NCI-H2196 treated with DMSO at 0.1 percent for 48 hours (cell line): ENCODE measurements around the gene SNX7.

Source experiments
- DNase-seq: peaks from one replicate; lab custom pipeline; 2025; ENCODE audit not compliant: unreplicated experiment; lab: John Stamatoyannopoulos, UW

SNX7 gene

GRCh38 chr1:98696077-98696476 is 34.6 kb downstream of the SNX7 start:
- DNase-seq = no peak

- no peak for DNase-seq
These were observed 36.3 kb downstream of the SNX7 start for GRCh38 chr1:98697781-98698180.

DNA sequence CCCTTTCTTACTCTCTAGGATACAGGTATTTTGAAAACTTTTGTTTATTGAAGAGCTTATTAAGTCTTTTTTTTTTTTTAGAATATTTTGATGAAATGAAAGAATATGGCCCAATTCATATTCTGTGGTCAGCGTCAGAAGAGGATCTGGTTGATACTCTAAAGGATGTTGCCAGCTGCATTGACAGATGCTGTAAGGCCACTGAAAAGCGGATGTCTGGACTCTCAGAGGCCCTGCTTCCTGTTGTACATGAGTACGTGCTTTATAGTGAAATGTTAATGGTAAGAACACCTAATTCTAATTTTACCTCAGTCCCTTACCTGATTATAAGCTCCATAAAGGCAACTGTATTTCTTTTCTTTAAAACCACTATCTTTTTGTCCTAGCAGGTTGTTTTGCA is 37.1 kb downstream of the SNX7 start:
- no peak for DNase-seq

DNA sequence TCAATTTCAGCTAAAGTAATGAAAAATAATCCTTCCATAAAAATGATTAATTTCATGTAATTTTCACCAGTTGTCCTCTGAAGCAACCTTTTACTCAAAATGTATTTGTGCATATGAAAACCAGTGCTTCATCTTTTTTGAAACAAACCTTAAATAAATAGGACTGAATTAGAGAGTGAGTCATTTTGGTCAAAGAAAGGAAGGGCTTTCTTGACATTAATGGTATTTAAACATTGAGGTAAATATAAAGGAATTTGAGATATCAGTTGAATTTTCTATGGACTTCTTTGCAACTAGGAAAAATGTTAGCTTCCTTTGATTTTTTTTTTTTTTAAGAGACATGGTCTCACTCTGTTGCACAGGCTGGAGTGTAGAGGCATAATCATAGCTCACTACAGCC is 38.7 kb downstream of the SNX7 start:
- DNase-seq = no peak

GRCh38 chr1:98702976-98703375 is 41.5 kb downstream of the SNX7 start:
- no peak for DNase-seq

DNA sequence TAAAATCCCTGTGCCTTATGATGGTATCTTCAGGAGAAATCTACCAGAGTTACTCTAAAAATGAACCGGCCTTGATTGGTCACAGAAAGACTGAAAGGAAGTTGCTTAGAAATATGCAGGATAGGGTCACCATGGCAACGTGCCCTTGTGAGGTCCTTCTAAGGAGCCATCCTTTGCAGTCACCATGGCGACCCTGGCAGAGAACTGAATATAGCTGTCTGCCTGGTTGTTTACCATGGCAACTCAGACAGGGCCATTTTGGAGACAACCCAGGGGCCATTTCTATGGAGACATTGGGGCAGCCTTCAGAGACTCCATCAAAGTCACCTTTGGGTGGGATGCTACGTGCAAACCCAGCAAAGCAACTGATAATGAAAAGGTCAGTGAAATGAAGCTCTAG is 43.0 kb downstream of the SNX7 start:
- no peak for DNase-seq

- DNase-seq = no peak
These were observed 43.5 kb downstream of the SNX7 start for GRCh38 chr1:98704971-98705370.

DNA sequence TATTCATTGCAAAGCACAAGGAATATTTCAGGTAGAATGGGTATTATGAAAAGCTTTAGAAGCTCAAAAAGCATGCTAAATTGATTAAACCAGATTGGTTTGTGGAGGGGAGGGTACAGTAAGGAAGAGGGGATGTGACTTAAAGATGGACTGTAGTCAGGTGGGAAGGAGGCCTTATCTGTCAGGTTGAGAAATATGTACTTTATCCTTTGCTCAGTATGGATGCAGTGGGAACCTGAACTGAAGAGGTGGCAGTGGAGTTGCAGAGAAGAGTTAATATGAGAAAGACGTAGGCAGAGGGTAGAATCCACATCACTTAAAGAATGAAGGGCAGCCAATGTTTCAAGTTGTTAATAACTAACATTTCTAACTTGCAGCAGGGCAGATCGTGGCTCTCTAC is 44.1 kb downstream of the SNX7 start:
- DNase-seq = no peak

DNA sequence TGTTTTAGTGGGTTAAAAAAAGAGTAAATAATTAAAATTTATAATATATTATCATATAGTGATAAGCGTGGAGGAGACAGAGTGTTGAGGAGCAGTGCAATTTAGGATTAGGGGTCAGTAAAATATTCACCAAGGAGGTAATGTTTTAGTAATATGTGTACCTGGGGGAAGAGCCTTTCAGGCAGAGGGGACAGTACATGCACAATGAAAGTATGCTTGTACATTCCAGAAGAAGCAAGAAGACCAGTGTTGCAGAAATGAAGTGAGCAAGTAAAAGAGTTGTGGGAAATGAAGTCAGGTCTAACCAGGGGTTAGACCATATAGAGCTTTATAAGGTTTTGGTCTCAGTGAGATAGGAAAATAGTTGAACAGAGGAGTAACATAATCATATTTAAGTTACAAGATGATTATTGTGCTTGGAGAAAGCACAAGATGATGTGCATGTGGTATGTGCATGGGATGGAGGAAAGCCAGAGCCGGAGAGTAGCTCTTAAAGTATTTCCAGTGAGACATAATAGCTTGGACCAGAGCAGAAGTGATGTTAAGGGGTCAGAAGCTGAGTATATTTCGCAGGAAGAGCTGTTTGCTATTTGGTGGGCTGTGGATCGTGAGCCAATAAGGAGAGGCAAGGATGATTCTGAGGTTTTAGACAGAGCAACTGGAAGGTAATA is 44.8 kb downstream of the SNX7 start:
- no peak for DNase-seq

- DNase-seq = no peak
These were observed 46.0 kb downstream of the SNX7 start for GRCh38 chr1:98707556-98707955.

DNA sequence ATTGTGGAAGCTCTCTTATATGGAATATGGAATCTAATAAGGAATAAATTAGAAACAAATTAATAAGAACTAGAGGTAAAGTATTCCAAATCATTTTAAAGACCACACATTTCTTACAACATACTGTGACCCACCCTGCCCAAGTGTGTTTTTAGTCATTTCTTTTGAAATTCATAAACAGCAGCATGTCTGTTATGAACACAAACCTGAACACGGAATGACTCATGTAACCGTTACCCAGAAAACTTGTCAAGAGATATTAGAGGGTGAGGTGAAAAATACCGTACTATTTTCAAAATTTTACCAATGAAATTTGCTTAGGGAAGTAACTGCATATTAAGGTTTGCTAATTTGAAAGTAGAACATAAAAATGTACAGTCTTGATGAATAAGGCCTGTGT is 48.4 kb downstream of the SNX7 start:
- DNase-seq = no peak

GRCh38 chr1:98723574-98723973 is 62.1 kb downstream of the SNX7 start:
- no peak for DNase-seq

GRCh38 chr1:98732985-98733781 is 71.7 kb downstream of the SNX7 start:
- DNase-seq = no peak

GRCh38 chr1:98733782-98734112 is 72.2 kb downstream of the SNX7 start:
- DNase-seq = no peak

GRCh38 chr1:98735756-98736155 is 74.2 kb downstream of the SNX7 start:
- no peak for DNase-seq

DNA sequence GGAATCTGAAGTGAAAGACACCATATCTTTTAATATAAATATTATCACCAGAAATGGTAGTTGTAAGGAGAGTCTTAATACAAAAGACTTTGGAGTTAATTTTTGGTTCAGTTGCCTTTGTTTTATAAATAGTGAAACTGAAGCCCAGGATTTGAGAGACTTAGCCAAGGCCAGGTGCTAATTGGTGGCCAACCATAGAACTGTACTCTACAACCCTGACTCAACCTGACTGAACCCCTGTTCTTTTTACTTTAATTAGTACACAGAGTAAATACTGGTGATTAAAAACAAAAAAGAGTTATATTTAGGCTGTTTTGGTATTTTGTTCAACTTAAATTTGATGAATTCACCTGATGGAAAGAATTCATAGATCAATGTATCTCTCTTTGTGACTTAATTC is 76.3 kb downstream of the SNX7 start:
- DNase-seq = no peak

DNA sequence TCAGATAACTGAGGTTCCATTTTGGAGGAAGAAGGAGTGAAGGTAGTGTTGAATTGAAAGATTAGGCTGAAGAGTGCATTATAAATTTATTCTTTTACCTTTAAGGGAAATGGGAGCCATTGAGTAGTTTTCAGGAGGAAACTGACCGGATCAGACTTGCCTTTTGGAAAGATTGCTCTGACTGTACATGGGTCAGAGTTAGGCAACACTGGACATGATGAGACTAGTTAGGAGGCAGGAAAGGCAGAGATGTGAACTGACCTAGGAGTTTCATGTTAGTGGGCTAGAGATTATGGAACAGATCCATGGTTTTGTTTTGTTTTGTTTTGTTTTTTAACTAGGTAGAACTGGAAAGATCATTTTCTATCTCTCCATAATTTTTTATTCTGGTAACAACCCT is 78.2 kb downstream of the SNX7 start:
- no peak for DNase-seq

- no peak for DNase-seq
These were observed 79.6 kb downstream of the SNX7 start for GRCh38 chr1:98741164-98741563.

- no peak for DNase-seq
These were observed 87.7 kb downstream of the SNX7 start for GRCh38 chr1:98749152-98749756.

DNA sequence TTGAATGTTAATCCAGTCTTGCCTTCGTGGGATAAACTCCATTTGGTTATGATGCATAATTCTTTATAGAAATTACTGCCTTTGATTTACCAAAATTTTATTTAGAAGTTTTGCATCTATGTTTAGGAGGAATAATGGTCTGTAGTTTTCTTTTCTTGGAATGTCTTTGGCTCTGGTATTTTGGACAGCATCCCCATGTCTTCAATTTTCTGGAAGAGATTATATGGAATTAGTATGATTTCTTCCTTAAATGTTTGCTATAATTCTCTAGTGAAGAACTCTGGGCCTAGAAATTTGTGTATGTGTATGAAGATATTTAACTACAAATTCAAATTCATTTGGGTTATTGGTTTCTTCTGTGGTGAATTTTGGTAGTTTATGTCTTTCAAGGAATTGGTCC is 92.7 kb downstream of the SNX7 start:
- DNase-seq = no peak

DNA sequence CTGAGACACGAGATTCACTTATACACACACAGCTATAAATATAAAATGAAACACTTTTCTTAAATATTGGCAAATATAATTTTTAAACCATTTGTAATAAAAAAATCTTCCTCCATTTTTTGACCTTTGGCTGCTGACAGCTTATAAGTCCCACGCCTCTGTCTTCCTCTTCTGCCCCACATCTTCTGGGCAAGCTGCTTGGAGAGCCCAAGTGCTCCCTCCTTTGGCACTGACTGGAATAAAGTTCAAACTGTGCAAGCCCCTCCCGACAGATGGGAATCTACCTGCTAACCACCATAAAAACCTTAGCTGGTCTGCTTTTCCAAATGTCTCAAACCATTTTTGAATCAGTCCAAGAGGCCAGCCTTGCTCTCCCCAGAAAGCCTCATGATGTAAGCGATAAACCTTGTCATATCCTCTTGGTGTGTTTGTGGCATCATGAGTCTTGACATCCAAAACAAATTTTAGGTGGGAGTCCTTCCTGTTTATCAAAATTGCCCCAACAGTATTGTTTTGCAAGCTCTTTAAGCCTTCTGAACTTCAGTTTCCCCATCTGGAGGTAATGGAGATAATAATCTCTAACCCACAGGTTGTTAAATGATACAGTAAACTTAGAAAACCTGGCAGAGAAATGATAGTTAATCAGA is 99.8 kb downstream of the SNX7 start:
- no peak for DNase-seq
